ENCODE results near the gene BICD1. TPM values are rescaled to one million over a fixed set of nuclear protein-coding genes. Genes with fewer than 3 reads are reported as not detected.

The BICD1 gene
- total and polyA plus RNA-seq, 12 donors, result 2.5 to 14.7 (median 9.2) TPM

DNA sequence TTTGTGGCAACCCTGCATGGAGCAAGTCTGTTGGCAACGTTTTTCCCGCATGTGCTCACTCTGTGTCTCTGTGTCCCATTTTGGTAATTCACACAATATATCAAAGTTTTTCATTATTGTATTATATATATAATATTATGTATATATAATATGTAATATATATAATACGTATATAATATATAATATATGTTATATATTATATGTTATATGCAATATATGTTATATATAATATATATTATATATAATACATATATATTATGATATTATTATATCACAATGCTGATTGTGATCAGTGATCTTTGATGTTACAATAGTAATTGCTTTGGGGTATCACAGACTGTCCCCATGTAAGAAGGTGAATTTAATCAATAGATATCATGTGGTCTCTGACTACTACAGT, 84.8 kb downstream of the BICD1 start:
- WGBS, 2 donors, result 94 to 95% methylated on average over 3 of the region's 3 CpGs
- peaks cover 0 to 23% (median 4%) of the 10 kb centered on the region in 11 donors for H3K9me3 ChIP-seq

DNA sequence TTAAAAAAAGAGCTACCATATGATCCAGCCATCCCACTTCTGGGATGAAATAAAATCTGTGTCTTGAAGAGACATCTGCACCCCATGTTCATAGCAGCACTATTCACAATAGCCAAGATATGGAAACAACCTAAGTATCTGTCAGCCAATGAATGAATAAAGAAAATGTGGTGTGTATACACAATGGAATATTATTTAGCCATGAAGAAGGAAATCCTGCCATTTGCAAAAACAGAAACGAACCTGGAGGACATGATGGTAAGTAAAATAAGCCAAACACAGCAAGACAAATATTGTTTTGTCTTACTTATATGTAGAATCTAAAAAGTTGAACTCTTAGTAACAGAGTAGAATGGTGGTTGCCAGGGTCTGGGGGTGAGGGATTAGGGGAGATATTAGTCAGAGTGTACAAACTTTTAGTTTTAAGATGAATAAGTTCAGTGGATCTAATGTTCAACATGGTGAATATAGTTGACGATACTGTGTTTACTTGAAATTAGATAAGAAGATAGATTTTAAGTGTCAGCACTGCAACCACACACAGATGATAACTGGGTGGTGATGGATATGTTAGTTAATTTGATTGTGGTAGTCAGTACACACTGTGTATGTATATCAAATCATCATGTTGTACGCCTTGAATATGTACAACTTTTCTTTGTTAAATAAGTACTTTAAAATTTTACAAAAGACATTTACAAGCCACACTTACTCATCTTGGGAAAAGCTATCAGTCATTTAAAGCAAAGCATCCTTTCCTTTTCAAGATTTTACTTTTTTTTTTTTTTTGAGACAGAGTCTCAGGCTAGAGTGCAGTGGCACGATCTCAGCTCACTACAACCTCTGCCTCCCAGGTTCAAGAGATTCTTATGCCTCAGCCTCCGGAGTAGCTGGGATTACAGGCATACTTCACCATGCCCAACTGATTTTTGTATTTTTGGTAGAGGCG, 89.9 kb downstream of the BICD1 start:
- peaks cover 0 to 23% (median 4%) of the 10 kb centered on the region in 11 donors for H3K9me3 ChIP-seq
- ATAC-seq, result no peak
- TF ChIP-seq, protein P1, sequence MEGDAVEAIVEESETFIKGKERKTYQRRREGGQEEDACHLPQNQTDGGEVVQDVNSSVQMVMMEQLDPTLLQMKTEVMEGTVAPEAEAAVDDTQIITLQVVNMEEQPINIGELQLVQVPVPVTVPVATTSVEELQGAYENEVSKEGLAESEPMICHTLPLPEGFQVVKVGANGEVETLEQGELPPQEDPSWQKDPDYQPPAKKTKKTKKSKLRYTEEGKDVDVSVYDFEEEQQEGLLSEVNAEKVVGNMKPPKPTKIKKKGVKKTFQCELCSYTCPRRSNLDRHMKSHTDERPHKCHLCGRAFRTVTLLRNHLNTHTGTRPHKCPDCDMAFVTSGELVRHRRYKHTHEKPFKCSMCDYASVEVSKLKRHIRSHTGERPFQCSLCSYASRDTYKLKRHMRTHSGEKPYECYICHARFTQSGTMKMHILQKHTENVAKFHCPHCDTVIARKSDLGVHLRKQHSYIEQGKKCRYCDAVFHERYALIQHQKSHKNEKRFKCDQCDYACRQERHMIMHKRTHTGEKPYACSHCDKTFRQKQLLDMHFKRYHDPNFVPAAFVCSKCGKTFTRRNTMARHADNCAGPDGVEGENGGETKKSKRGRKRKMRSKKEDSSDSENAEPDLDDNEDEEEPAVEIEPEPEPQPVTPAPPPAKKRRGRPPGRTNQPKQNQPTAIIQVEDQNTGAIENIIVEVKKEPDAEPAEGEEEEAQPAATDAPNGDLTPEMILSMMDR (IDR thresholded peaks at IDR 0.05), result no peak
- intact Hi-C loops (cut with DNase I), result no loop called here
- H3K27me3 ChIP-seq, result no peaks in the 10 kb centered on the region
- no peaks in the 10 kb centered on the region for H3K36me3 ChIP-seq
- no peak for DNase-seq
- no peak overlapping the region for H3K27ac ChIP-seq
- 92% methylated on average over 6 of the region's 6 CpGs for WGBS, 2 donors
- no peak overlapping the region for H3K4me3 ChIP-seq
- H3K4me1 ChIP-seq, result no peaks in the 10 kb centered on the region

More for the DNA sequence above, 84.8 kb downstream of the BICD1 start:
- Histone ChIP-seq H3K27me3 (no peaks in the 10 kb centered on the region), H3K4me1 (no peaks in the 10 kb centered on the region), H3K4me3 (no peak overlapping the region), H3K36me3 (peaks cover 0 to 8% (median 0%) of the 10 kb centered on the region in 9 donors), H3K27ac (no peak overlapping the region)
- ATAC-seq (no peak), DNase-seq (no peak)
- intact Hi-C loops (cut with DNase I), result no loop called here
- TF ChIP-seq, protein P1 (IDR thresholded peaks at IDR 0.05), result no peak

DNA sequence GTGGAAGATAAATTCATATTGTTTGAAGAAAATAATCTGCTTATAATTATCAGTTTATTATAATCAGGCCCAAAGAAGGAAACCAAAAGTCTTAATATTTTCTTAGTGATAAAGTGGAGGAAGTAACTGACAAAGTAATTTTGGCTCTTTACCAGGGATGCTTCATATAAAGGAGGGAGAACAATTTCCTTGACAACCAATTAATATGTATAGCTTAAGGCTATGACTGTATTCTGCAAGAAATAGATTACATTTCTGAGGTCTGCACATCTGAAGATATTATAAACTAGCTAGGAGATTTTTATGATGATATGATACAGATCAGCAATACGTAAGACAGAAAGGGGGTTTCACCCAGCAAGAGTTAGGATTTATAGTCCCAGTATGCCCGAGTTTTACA, 90.8 kb downstream of the BICD1 start:
- Histone ChIP-seq H3K4me1 (no peaks in the 10 kb centered on the region), H3K4me3 (no peak overlapping the region), H3K36me3 (no peaks in the 10 kb centered on the region), H3K27ac (no peak overlapping the region), H3K27me3 (no peaks in the 10 kb centered on the region), H3K9me3 (peaks cover 0 to 23% (median 4%) of the 10 kb centered on the region in 11 donors)
- intact Hi-C loops (cut with DNase I), result no loop called here
- 62 to 82% methylated on average over 2 of the region's 2 CpGs for WGBS, 2 donors
- ATAC-seq (no peak), DNase-seq (no peak)
- TF ChIP-seq, protein P1 (IDR thresholded peaks at IDR 0.05), result no peak

DNA sequence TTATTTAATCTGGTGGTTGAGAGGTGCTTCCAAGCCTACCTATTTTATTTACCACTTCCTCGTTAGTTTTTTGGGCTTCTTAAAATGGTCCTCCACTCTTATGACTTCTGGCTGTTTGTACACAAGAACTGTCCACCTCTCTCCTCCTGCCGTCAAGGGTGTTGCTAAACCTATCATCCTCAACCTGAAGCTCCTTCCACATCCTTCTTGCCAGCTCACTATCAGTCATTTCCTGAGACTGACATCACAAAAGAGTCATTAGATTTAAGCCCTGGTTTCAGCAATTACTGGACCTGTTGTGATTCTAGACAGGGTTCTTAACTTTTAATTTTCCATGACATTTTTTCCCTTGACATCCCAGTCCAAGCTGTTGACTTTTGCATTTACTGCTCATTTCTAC, 91.9 kb downstream of the BICD1 start:
- Histone ChIP-seq H3K36me3 (no peaks in the 10 kb centered on the region), H3K27ac (no peak overlapping the region), H3K27me3 (no peaks in the 10 kb centered on the region), H3K9me3 (peaks cover 0 to 20% (median 4%) of the 10 kb centered on the region in 11 donors), H3K4me1 (no peaks in the 10 kb centered on the region), H3K4me3 (no peak overlapping the region)
- intact Hi-C loops (cut with DNase I), result no loop called here
- 82 to 95% methylated on average over 2 of the region's 2 CpGs for WGBS, 2 donors
- ATAC-seq (no peak), DNase-seq (no peak)
- TF ChIP-seq, protein P1 (IDR thresholded peaks at IDR 0.05), result no peak
